GM19238 (cell line): ENCODE data around the gene SLC5A12.

Experiments used
- DNase-seq: peaks from one replicate; pipeline ENCODE4 v3.0.0; 2011; ENCODE audit warnings: low spot score; ENCODE audit not compliant: insufficient read length

Gene SLC5A12

DNA sequence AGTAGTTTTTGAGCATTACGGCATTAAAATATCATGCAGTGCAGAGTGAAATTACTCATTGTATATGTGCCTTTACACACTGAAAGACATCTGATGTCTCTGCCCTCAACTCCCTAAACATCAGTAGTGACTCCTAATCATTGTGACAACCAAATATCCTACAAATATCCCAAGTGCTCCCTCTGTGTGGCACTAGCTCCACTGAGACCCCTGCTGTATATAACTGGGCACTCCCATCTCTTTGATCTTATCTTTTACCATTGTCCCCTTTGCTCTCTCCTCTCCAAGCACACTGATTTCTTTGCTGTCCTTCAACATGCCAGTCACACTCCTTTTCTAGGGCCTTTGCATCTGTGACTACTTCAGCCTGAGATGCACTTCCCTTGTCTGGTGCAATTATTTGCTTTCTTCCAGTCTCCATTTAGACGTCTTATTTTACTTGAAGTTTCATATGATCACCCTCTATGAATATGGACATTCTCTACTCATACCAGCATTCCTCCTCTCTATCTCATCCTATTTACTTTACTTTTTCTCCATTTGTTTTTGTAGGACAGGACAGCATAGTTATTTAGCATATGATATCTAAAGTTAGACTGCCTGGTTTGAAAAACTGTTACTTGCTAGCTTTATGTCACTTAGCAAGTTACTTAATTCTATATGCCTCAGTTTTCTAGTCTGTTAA, 2.4 kb downstream of the SLC5A12 start:
- no peak for DNase-seq

- DNase-seq = no peak
Observed at GRCh38 chr11:26717771-26718170, 4.1 kb downstream of the SLC5A12 start.

- no peak for DNase-seq
Observed at GRCh38 chr11:26715133-26715532, 6.7 kb downstream of the SLC5A12 start.

- no peak for DNase-seq
Observed at GRCh38 chr11:26712497-26712896, 9.4 kb downstream of the SLC5A12 start.

DNA sequence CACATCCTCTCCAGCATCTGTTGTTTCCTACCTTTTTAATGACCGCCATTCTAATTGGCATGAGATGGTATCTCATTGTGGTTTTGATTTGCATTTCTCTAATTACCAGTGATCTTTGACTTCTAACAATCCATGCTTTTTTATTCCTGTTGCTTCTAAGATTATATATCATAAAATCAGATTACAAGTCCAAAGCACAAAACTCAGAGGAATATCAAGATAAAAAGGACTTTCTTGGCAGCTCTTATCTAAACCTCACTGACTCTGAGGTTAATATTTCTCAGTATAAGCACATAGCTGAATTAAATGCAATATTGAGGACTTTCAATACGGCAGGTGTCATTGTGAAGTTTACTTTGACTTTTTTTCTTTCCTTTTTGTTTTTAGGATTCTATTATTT, 11.4 kb downstream of the SLC5A12 start:
- DNase-seq = no peak

GRCh38 chr11:26708736-26709456, 13.0 kb downstream of the SLC5A12 start:
- DNase-seq = no peak

DNA sequence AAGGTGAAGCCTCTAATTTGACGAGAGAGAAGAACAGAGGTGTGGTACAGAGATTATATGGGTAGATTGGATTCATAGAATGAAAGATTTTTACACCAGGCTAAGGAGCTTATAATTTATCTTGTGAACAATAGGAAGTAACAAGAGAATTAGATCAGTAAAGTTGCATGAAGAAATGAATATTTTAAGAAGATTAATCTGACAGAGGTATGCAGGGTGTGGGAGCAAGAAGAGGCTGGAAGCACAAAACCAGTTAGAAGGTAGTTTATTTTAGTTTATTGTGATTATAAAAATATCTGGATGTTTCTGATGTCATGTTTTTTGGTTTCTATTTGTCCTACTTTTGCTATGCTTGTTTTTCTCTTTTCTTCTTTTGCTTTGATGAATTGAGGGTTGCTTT, 15.7 kb downstream of the SLC5A12 start:
- DNase-seq = no peak

DNA sequence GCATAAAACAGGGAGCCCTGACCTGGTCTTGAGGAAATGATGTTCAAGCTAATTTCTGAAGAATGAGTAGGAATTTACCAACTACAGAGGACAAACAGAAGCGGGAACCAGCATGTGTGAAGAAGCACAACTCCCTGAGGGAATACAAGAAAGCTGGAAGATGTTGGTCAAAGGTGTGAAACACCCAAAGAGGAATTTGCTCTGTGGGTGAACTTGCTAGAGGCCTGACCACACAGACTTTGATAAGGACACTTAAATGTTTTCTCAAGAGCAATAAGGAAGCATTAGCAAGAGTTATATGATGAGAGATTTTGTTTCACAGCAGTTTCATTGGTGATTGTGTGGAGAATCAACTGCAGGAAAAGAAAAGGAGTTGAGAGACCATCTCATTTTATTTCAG, 17.6 kb downstream of the SLC5A12 start:
- no peak for DNase-seq

DNA sequence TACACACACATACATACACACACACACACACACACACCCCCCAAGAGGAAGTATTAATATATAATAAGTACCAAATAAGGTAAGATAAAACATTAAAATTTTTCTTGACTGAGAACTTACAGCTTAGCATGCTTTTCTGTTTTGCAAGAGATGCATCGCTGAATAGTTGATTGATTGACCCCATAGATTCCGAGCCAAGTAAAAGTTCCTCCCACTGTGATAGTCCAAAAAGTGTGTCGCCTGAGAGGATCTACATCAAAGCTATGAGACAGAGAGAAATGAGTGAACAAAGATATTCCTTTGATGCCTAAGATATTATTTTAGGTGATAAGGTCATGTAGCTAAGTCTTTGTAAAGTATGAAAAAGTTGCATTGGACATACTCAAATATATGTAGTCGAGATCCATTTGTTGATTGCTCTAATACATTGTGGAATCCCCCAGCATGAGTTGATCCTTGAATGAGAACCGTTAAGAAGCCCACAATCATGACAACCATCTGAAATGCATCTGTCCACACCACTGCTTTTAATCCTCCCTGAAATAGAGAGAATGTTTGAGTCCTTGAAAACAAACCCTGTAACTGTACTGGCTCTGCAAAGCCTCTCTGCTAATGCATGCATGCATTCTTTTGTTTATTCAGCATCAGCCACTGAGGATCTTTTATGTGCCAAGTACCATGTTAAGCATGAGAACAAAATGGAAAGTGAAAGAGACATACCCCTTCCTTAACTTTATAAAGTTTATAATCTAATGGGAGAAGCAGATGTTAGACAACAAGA, 18.3 kb downstream of the SLC5A12 start:
- DNase-seq = no peak

GRCh38 chr11:26702406-26702805, 19.5 kb downstream of the SLC5A12 start:
- no peak for DNase-seq

GRCh38 chr11:26700574-26701235, 21.2 kb downstream of the SLC5A12 start:
- DNase-seq = no peak

- no peak for DNase-seq
Observed at GRCh38 chr11:26698224-26698623, 23.6 kb downstream of the SLC5A12 start.

DNA sequence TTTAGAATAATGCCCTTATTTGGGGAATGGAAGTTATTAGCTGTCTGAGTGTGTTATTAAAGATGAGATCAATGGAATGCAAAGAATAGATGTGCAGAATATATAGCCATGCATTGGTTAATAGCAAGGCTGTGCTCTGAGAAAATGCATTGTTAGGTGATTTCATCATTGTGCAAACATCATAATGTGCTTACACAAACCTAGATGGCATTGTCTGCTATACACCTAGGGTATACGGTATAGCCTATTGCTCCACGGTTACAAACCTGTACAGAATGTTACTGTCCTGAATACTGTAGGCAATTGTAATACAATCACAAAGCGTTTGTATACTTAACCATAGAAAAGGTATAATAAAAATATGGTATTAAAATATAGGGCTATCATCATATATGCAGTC, 25.5 kb downstream of the SLC5A12 start:
- no peak for DNase-seq

DNA sequence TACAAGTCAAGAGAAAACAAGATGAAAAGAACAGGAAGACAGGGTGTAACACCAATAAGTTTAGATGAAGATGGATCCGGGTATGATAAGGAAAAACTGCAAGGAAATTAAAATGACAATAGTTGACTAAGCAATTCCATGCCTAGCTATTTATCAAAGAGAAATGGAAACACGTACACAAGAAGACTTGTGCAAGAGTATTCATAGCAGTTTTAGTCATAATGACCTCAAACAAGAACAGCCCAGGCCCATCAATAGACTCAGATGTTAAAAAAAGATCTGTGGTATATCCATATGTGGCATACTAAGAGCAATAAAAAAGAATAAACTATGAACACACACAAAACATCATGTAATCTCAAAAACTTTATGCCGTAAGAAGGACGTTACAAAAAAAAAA, 33.2 kb downstream of the SLC5A12 start:
- no peak for DNase-seq

GRCh38 chr11:26687351-26687750, 34.5 kb downstream of the SLC5A12 start:
- no peak for DNase-seq

- no peak for DNase-seq
Observed at GRCh38 chr11:26677566-26677965, 44.3 kb downstream of the SLC5A12 start.

GRCh38 chr11:26676641-26677040, 45.2 kb downstream of the SLC5A12 start:
- DNase-seq = no peak

DNA sequence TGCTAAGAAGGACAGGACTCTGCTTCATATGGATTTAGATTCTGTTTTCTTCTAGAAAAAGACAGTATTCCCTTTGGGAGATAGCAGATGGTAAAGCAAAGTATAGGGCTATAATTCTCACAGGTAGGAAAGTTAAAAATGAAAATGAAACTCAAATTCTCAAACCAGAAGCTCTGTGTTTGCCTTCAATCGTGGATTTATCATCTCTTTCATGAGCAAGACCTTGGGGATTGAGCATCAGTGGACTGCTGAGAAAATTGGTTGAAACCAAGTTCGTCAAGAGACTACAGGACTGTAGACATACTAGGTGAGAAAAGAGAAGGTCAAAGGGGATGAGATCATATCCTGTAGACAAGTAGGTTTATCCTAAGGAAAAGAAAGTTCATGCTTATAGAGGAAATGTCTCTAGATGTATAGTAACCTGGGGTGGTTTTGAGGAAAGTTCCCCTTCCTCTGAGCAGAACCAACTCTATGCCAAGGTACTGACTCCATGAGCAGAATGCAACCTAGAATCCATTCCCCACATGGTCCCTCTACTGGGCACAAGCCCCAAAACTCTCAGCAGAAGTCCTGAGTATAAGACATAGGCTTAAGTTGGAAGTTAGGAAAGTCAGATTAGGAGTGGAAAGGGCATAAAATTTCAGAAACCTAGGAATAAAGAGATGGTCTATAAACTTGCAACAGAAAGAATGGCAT, 46.5 kb downstream of the SLC5A12 start:
- no peak for DNase-seq

DNA sequence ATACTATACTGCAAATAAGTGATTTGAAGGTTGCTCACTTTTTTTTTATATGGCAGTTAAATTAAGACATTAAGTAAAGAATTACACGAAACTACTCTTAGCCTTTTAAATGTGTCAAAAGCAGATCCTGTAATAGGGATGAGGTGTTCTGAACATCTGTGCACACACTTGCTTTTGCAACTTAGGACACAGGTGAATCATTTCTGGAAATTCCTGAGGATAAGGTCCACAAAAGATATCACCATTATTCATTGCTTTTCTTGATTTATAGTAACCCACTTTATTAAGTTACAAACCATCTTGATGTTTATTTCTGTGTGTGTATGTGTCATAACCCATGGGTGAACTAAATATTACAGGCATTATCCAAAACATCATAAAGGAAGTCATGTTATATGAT, 55.9 kb downstream of the SLC5A12 start:
- no peak for DNase-seq

DNA sequence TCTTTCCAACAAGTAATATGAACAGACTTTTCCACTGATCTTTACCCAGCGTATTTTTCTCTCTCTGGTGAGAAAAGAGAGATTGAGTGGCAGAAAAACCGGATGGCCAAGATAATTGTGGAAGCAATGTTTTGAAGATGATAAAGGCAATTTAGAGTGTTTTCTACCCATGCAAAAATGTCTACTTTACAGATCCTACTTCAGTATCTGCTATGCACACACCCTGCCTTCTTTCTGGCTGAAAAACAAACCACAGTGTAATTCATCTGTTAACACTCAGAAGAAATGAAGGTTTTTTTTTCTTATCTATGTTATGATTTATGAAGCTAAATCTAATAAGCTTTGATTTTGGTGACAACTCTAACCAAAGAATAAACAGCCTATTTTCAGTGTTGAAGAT, 56.8 kb downstream of the SLC5A12 start:
- DNase-seq = no peak

- DNase-seq = no peak
Observed at GRCh38 chr11:26662916-26663315, 58.9 kb downstream of the SLC5A12 start.
